Stimulated activated CD4-positive, alpha-beta T cell treated with anti-CD3 and anti-CD28 coated beads, TNF-alpha, amount 100 ng/mL, for 4 hours (primary cell): ENCODE measurements around the gene CEBPE.

Experiments used
- DNase-seq, 3 experiments: peaks; one replicate each; pipeline ENCODE4 v3.0.0-alpha.2; 2020; ENCODE audit warnings: low read depth in 3 of 3

Gene CEBPE

GRCh38 chr14:23143911-23144310, 24.9 kb upstream of the CEBPE start:
- no peak for DNase-seq

- DNase-seq, result no peak
These were observed 23.8 kb upstream of the CEBPE start for GRCh38 chr14:23142826-23143225.

- DNase-seq, result no peak
These were observed 22.8 kb upstream of the CEBPE start for GRCh38 chr14:23141706-23142444.

- DNase-seq, result no peak
These were observed 21.3 kb upstream of the CEBPE start for GRCh38 chr14:23140371-23140770.

- no peak for DNase-seq
These were observed 20.8 kb upstream of the CEBPE start for GRCh38 chr14:23139874-23140273.

- DNase-seq, result no peak
These were observed 18.9 kb upstream of the CEBPE start for GRCh38 chr14:23137813-23138535.

GRCh38 chr14:23137192-23137812, 18.2 kb upstream of the CEBPE start:
- DNase-seq, result no peak

- no peak for DNase-seq
These were observed 17.6 kb upstream of the CEBPE start for GRCh38 chr14:23136566-23137133.

GRCh38 chr14:23132970-23133369, 13.9 kb upstream of the CEBPE start:
- DNase-seq, result no peak

GRCh38 chr14:23131482-23131881, 12.4 kb upstream of the CEBPE start:
- DNase-seq, result no peak

GRCh38 chr14:23130871-23131270, 11.8 kb upstream of the CEBPE start:
- DNase-seq, result no peak

GRCh38 chr14:23129759-23130316, 10.8 kb upstream of the CEBPE start:
- no peak for DNase-seq

- no peak for DNase-seq
These were observed 10.1 kb upstream of the CEBPE start for GRCh38 chr14:23128969-23129758.

GRCh38 chr14:23127861-23128260, 8.8 kb upstream of the CEBPE start:
- DNase-seq, result no peak

- DNase-seq, result no peak
These were observed 7.7 kb upstream of the CEBPE start for GRCh38 chr14:23126548-23127278.

- no peak for DNase-seq
These were observed 7.0 kb upstream of the CEBPE start for GRCh38 chr14:23125933-23126524.

- DNase-seq, result no peak
These were observed 6.0 kb upstream of the CEBPE start for GRCh38 chr14:23125011-23125410.

GRCh38 chr14:23124337-23124954, 5.4 kb upstream of the CEBPE start:
- DNase-seq, result no peak

- no peak for DNase-seq
These were observed 4.4 kb upstream of the CEBPE start for GRCh38 chr14:23123419-23123818.

GRCh38 chr14:23122086-23122485, 3.0 kb upstream of the CEBPE start:
- DNase-seq, result no peak
